Colon (tissue), 2 donors: ENCODE results near the gene C19orf44.
"Not testable (repeated sequence)": the region's sequence is repeated elsewhere in the genome, so short reads cannot be mapped to it uniquely, and the experiment has no call there.

Source experiments
- FAIRE-seq: peaks from 2 replicates; lab custom pipeline; 2012; peaks lifted over from hg19 to GRCh38; lab: Jason Lieb, UNC
- donor health status: control.
- donor health status: control.

Gene C19orf44

GRCh38 chr19:16537111-16537510 is 40.9 kb downstream of the C19orf44 start:
- FAIRE-seq: no peak

- FAIRE-seq: no peak
These were observed 44.8 kb downstream of the C19orf44 start for GRCh38 chr19:16540948-16541347.

GRCh38 chr19:16541526-16542044 is 45.4 kb downstream of the C19orf44 start:
- no peak for FAIRE-seq

GRCh38 chr19:16542045-16542909 is 46.1 kb downstream of the C19orf44 start, which contains the start of gene CHERP:
Gene CHERP (minus strand): TSS chr19:16542437. CDS start chr19:16542378, 59 bp downstream.
- FAIRE-seq: no peak

GRCh38 chr19:16542910-16543472 is 46.8 kb downstream of the C19orf44 start:
- no peak for FAIRE-seq

- not testable (repeated sequence) for FAIRE-seq
These were observed 47.5 kb downstream of the C19orf44 start for GRCh38 chr19:16543734-16544133.

GRCh38 chr19:16544473-16545231 is 48.5 kb downstream of the C19orf44 start:
- no peak for FAIRE-seq

- FAIRE-seq: no peak
These were observed 52.8 kb downstream of the C19orf44 start for GRCh38 chr19:16548956-16549355.

- not testable (repeated sequence) for FAIRE-seq
These were observed 55.7 kb downstream of the C19orf44 start for GRCh38 chr19:16551902-16552301.

GRCh38 chr19:16554776-16555175 is 58.6 kb downstream of the C19orf44 start:
- no peak for FAIRE-seq

- no peak for FAIRE-seq
These were observed 63.6 kb downstream of the C19orf44 start for GRCh38 chr19:16559780-16560276.

- FAIRE-seq: no peak
These were observed 65.2 kb downstream of the C19orf44 start for GRCh38 chr19:16561382-16561781.

- no peak for FAIRE-seq
These were observed 66.4 kb downstream of the C19orf44 start for GRCh38 chr19:16562608-16563025.

GRCh38 chr19:16564842-16565241 is 68.6 kb downstream of the C19orf44 start:
- no peak for FAIRE-seq

GRCh38 chr19:16566161-16566560 is 70.0 kb downstream of the C19orf44 start:
- FAIRE-seq: no peak

GRCh38 chr19:16566702-16567101 is 70.5 kb downstream of the C19orf44 start:
- FAIRE-seq: no peak

- FAIRE-seq: no peak
These were observed 73.6 kb downstream of the C19orf44 start for GRCh38 chr19:16569609-16570320.
